Measurements from ENCODE around the gene EPB41L5. TPM values are rescaled to one million over a fixed set of nuclear protein-coding genes. Genes with fewer than 3 reads are reported as not detected.

EPB41L5 gene
- total RNA-seq, 4 donors from 2014 or later, result 14.2 to 24.0 (median 17.4) TPM

DNA sequence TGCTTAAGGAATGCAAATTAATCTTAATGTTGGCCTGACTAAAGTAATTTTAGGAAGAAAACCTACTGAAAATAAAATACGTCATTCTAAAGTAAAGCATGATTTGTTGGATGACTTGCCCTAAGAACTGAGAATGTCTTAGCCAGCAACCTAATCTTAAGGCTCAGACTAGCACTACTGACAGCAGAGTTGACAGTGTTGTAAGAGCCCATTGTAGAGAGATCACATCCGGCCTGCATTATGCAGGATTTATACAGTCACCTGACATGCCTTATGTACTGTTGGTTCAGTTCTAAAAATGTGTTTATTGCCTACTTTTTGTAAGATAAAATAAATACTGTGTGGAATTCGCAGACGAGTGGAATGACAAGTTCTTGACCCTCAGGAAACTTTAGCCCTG lies 128.0 kb downstream of the EPB41L5 start:
- TF ChIP-seq, protein P1, sequence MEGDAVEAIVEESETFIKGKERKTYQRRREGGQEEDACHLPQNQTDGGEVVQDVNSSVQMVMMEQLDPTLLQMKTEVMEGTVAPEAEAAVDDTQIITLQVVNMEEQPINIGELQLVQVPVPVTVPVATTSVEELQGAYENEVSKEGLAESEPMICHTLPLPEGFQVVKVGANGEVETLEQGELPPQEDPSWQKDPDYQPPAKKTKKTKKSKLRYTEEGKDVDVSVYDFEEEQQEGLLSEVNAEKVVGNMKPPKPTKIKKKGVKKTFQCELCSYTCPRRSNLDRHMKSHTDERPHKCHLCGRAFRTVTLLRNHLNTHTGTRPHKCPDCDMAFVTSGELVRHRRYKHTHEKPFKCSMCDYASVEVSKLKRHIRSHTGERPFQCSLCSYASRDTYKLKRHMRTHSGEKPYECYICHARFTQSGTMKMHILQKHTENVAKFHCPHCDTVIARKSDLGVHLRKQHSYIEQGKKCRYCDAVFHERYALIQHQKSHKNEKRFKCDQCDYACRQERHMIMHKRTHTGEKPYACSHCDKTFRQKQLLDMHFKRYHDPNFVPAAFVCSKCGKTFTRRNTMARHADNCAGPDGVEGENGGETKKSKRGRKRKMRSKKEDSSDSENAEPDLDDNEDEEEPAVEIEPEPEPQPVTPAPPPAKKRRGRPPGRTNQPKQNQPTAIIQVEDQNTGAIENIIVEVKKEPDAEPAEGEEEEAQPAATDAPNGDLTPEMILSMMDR (IDR thresholded peaks at IDR 0.05), result no peak
- DNase-seq (ENCODE audit: low spot score) (no peak), ATAC-seq (ENCODE audit: low FRiP score) (no peak)

GRCh38 chr2:120141300-120142069 lies 128.6 kb downstream of the EPB41L5 start:
- TF ChIP-seq, protein P1 (IDR thresholded peaks at IDR 0.05), result no peak
- no peak for DNase-seq (ENCODE audit: low spot score)
- ATAC-seq (ENCODE audit: low FRiP score), result no peak

- DNase-seq (ENCODE audit: low spot score) (no peak), ATAC-seq (ENCODE audit: low FRiP score) (no peak)
- TF ChIP-seq, protein P1 (IDR thresholded peaks at IDR 0.05), result no peak
These were observed 129.8 kb downstream of the EPB41L5 start for GRCh38 chr2:120142528-120143219.

DNA sequence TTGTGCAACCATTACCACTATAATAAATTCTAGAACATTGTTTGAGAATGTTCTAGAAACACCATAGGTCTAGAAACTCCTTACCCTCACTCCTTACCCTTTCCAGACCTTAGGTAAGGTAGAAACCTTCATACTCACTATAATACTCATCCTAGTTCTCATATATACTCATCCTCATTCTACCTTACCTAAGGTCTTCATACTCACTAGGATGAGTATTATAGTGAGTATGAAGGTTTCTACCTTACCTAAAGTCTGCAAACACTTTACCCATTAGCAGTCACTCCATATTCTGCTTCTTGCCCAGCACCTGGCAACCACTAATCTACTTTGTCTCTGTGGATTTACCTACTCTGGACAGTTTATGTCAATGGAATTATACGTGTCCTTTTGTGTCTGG lies 135.4 kb downstream of the EPB41L5 start:
- TF ChIP-seq, protein P1 (IDR thresholded peaks at IDR 0.05), result no peak
- DNase-seq (ENCODE audit: low spot score) (no peak), ATAC-seq (ENCODE audit: low FRiP score) (no peak)

DNA sequence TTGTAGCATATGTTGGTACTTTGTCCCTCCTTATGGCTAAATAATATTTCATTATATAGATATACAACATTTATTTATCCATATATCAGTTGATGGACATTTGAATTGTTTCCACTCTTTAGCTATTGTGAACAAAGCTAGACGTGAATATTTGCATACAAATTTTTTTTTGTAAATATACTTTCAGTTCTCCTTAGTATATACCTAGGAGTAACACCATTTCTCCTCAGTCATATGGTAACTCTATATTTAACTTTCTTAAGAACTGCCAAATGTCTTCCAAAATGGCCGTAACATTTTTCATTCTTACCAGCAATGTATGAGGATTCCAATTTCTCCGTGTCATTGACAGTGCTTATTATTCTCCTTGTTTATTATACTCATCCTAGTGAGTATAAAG lies 135.8 kb downstream of the EPB41L5 start:
- TF ChIP-seq, protein P1 (IDR thresholded peaks at IDR 0.05), result no peak
- no peak for DNase-seq (ENCODE audit: low spot score)
- ATAC-seq (ENCODE audit: low FRiP score), result no peak

GRCh38 chr2:120149406-120149805 lies 136.5 kb downstream of the EPB41L5 start:
- TF ChIP-seq, protein P1 (IDR thresholded peaks at IDR 0.05), result no peak
- no peak for ATAC-seq (ENCODE audit: low FRiP score)
- DNase-seq (ENCODE audit: low spot score), result no peak
